Parathyroid adenoma (tissue), 2 donors: ENCODE data around the gene RAD9A.

Source experiments
- H2AFZ ChIP-seq: fragments of 300-600 bp; sonication (generic); one replicate; pipeline ENCODE4 v1.7.0; 2017; ENCODE audit warnings: antibody characterized with exemption, mild to moderate bottlenecking
- H3K27ac ChIP-seq: fragments of 300-600 bp; sonication (generic); one replicate; pipeline ENCODE4 v1.7.0; 2017
- H3K27me3 ChIP-seq: fragments of 300-600 bp; sonication (generic); one replicate; pipeline ENCODE4 v1.7.0; 2017; ENCODE audit warnings: low read length; ENCODE audit not compliant: control insufficient read depth, insufficient read depth
- H3K36me3 ChIP-seq: fragments of 300-600 bp; sonication (generic); one replicate; pipeline ENCODE4 v1.7.0; 2017; ENCODE audit warnings: low read length; ENCODE audit not compliant: control insufficient read depth, insufficient read depth
- H3K4me1 ChIP-seq: fragments of 300-600 bp; sonication (generic); one replicate; pipeline ENCODE4 v1.7.0; 2017; ENCODE audit warnings: control low read depth
- H3K4me2 ChIP-seq: fragments of 300-600 bp; sonication (generic); one replicate; pipeline ENCODE4 v1.7.0; 2017; ENCODE audit warnings: low read length
- H3K4me3 ChIP-seq: fragments of 300-600 bp; sonication (generic); one replicate; pipeline ENCODE4 v1.7.0; 2017; ENCODE audit warnings: low read depth, low read length
- H3K79me2 ChIP-seq: fragments of 300-600 bp; sonication (generic); one replicate; pipeline ENCODE4 v1.7.0; 2017; ENCODE audit warnings: control low read depth
- H3K9ac ChIP-seq: fragments of 300-600 bp; sonication (generic); one replicate; pipeline ENCODE4 v1.7.0; 2017; ENCODE audit warnings: mild to moderate bottlenecking
- H3K9me3 ChIP-seq: fragments of 300-600 bp; sonication (generic); one replicate; pipeline ENCODE4 v1.7.0; 2017; ENCODE audit warnings: low read length; ENCODE audit not compliant: control insufficient read depth
- TF ChIP-seq, protein P1 (sequence below): fragments of 300-600 bp; sonication (generic); IDR thresholded peaks from one replicate; pipeline ENCODE4 v1.7.0; 2017; ENCODE audit warnings: antibody characterized with exemption, mild to moderate bottlenecking
- donor health status: primary hyperparathyroidism.

Gene RAD9A

DNA sequence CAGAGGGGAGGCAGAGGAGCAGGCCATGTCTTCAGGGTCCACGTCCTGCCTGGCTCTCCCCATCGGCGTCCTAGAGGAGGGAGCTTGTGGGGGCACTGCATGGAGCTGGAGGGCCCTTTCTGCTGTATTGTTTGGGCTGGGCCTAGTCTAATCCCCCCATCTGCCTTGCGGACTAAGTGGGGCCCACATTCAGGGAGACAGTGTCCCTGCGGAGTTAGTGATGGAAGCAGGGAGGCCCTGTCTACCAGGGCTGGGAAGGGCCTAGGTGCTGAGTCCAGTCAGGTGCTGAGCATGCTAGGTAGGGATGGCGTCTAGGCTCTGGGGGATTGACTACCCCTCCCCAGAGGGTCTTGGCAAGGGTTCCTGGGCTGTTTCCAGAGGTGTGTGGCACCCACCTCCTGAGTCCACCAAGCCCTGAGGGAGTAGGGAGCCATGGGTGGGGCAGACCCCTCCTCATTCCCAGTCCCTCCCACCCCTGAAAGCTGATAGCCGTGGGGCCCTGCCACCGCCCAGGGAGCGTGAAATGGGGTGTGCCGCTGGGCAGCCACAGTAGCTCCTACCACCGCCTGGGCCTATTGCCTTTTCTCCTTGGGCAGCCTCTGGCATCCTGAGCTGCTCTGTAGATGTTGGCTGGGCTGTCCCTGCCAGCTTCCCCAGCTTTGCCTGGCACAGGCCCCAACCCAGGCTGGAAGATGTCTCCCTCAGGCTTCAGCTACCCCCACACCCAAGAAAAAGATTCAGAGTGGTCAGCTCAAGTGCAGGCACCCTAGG lies 36.6 kb upstream of the RAD9A start:
- TF ChIP-seq, protein P1, sequence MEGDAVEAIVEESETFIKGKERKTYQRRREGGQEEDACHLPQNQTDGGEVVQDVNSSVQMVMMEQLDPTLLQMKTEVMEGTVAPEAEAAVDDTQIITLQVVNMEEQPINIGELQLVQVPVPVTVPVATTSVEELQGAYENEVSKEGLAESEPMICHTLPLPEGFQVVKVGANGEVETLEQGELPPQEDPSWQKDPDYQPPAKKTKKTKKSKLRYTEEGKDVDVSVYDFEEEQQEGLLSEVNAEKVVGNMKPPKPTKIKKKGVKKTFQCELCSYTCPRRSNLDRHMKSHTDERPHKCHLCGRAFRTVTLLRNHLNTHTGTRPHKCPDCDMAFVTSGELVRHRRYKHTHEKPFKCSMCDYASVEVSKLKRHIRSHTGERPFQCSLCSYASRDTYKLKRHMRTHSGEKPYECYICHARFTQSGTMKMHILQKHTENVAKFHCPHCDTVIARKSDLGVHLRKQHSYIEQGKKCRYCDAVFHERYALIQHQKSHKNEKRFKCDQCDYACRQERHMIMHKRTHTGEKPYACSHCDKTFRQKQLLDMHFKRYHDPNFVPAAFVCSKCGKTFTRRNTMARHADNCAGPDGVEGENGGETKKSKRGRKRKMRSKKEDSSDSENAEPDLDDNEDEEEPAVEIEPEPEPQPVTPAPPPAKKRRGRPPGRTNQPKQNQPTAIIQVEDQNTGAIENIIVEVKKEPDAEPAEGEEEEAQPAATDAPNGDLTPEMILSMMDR: no peak
- Histone ChIP-seq H2AFZ (no peak overlapping the region), H3K79me2 (peaks cover 5% of the 10 kb centered on the region), H3K27ac (peak overlapping the region; percentile 94), H3K4me1 (peaks cover 8% of the 10 kb centered on the region), H3K36me3 (no peaks in the 10 kb centered on the region), H3K4me2 (no peak overlapping the region), H3K9ac (no peak overlapping the region), H3K9me3 (no peaks in the 10 kb centered on the region), H3K4me3 (no peak overlapping the region), H3K27me3 (no peaks in the 10 kb centered on the region)

GRCh38 chr11:67355794-67356386 lies 35.9 kb upstream of the RAD9A start:
- Histone ChIP-seq H3K27ac (no peak overlapping the region), H3K36me3 (no peaks in the 10 kb centered on the region), H3K4me3 (no peak overlapping the region), H3K27me3 (no peaks in the 10 kb centered on the region), H3K4me1 (peaks cover 8% of the 10 kb centered on the region), H3K4me2 (no peak overlapping the region), H2AFZ (no peak overlapping the region), H3K9me3 (no peaks in the 10 kb centered on the region), H3K9ac (no peak overlapping the region), H3K79me2 (peaks cover 5% of the 10 kb centered on the region)
- TF ChIP-seq, protein P1: no peak

DNA sequence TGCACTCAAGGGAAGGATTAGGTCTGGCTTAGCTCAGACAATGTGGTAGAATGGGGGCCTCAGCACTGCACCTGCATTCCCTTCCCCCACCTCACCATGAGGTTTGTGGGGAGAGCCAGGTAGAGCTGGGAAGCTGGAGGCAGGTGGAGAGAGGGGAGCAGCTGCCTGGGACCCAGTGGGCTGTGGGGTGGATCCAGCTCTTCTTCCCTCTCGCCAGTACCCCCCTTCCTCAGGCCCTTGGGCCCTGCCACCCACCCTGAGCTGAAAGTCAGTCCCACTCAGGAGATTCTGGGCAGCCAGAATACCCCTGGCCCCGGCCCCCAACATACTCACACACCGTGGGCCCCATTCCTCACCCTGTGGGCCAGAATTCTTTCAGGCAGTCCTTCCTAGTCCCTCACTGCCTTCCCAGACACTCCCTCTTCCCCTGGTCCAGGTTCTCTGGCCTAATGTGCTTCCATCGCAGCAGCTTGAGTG lies 35.4 kb upstream of the RAD9A start:
- Histone ChIP-seq H3K4me3 (no peak overlapping the region), H3K4me2 (no peak overlapping the region), H3K9me3 (no peaks in the 10 kb centered on the region), H3K27ac (no peak overlapping the region), H3K4me1 (peaks cover 6% of the 10 kb centered on the region), H3K36me3 (no peaks in the 10 kb centered on the region), H2AFZ (no peak overlapping the region), H3K79me2 (peaks cover 3% of the 10 kb centered on the region), H3K27me3 (no peaks in the 10 kb centered on the region), H3K9ac (no peak overlapping the region)
- TF ChIP-seq, protein P1: no peak

- H2AFZ ChIP-seq: no peak overlapping the region
- no peak overlapping the region for H3K9ac ChIP-seq
These were observed 34.8 kb upstream of the RAD9A start for GRCh38 chr11:67356864-67357561.

More at GRCh38 chr11:67356864-67357561, 34.8 kb upstream of the RAD9A start:
- Histone ChIP-seq H3K4me1 (peaks cover 4% of the 10 kb centered on the region), H3K27me3 (no peaks in the 10 kb centered on the region), H3K27ac (no peak overlapping the region), H3K4me2 (no peak overlapping the region), H3K4me3 (no peak overlapping the region), H3K9me3 (no peaks in the 10 kb centered on the region), H3K36me3 (no peaks in the 10 kb centered on the region), H3K79me2 (peaks cover 3% of the 10 kb centered on the region)
- TF ChIP-seq, protein P1: peak; percentile 80
